Fibroblast of lung (primary cell): ENCODE measurements around the gene APOL4.

Source experiments
- CTCF ChIP-seq, 2 donors: IDR thresholded peaks in 1 of 2; conservative IDR thresholded peaks in 1 of 2; 1 replicate in 1 of 2; 2 replicates in 1 of 2; pipeline ENCODE4 v1.5.1; 2011 to 2012; ENCODE audit warnings: low read length in 2 of 2, control low read depth in 1 of 2, inconsistent platforms in 1 of 2, low read depth in 1 of 2, mild to moderate bottlenecking in 1 of 2
- EZH2 ChIP-seq: IDR thresholded peaks from 2 replicates; pipeline ENCODE4 v1.5.1; 2012; ENCODE audit warnings: low read length, control low read depth, mild to moderate bottlenecking; ENCODE audit errors: missing control alignments

GRCh38 chr22:36239150-36239400 lies 37.5 kb upstream of the APOL4 start:
- TF ChIP-seq CTCF (conservative IDR thresholded peaks at IDR 0.05 in 1 of 2, IDR thresholded peaks at IDR 0.05 in 1 of 2; ENCODE audit: low read depth in 1 of 2, low read length in 2 of 2) (no peak), EZH2 (no peak)
